Measurements from ENCODE around the gene CASP8AP2.

DNA sequence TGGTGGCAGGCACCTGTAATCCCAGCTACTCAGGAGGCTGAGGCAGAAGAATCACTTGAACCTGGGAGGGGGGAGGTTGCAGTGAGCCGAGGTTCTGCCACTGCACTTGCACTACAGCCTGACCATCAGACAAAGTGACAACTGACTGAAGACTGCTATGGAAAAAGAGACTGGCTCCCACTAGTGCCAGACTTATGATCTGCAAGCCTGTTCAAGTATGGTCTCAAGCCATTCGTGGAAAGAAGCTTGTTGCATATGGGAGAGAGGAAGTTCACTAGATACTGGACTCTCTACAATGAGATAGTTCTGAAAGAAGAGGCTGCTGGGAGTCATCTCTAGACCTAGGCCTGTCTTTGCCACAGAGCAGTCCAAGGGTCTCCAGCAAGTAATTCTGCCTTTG, 36.8 kb upstream of the CASP8AP2 start:
- TF ChIP-seq GATA2 (IDR thresholded peaks at IDR 0.05; ENCODE audit: low read depth, low read length) (no peak), GATA3 (IDR thresholded peaks at IDR 0.05; ENCODE audit: low read depth, low read length) (no peak)
